HG03432 (cell line): ENCODE measurements around the gene APOBEC4.

Source experiments
- ATAC-seq: cut with Tn5 transposase; IDR thresholded peaks from one replicate; pipeline ENCODE4 v1.9.1; 2021; ENCODE audit warnings: mild to moderate bottlenecking, moderate library complexity; ENCODE audit not compliant: unreplicated experiment

The APOBEC4 gene

GRCh38 chr1:183675381-183675780 lies 22.3 kb upstream of the APOBEC4 start:
- ATAC-seq: no peak

- no peak for ATAC-seq
Observed at GRCh38 chr1:183674886-183675285, 21.8 kb upstream of the APOBEC4 start.

GRCh38 chr1:183674339-183674738 lies 21.2 kb upstream of the APOBEC4 start:
- ATAC-seq: no peak

- ATAC-seq: no peak
Observed at GRCh38 chr1:183673605-183674323, 20.6 kb upstream of the APOBEC4 start.

GRCh38 chr1:183670169-183670568 lies 17.1 kb upstream of the APOBEC4 start:
- ATAC-seq: no peak

- no peak for ATAC-seq
Observed at GRCh38 chr1:183656355-183656754, 3.2 kb upstream of the APOBEC4 start.

GRCh38 chr1:183655562-183656075 lies 2.5 kb upstream of the APOBEC4 start:
- ATAC-seq: peak; percentile 62

- no peak for ATAC-seq
Observed at GRCh38 chr1:183654706-183655105, 1.6 kb upstream of the APOBEC4 start.

- no peak for ATAC-seq
Observed at GRCh38 chr1:183653876-183654451, 848 bp upstream of the APOBEC4 start.

GRCh38 chr1:183653462-183653794 lies 312 bp upstream of the APOBEC4 start:
- ATAC-seq: no peak

GRCh38 chr1:183652107-183652506 lies 1.0 kb downstream of the APOBEC4 start:
- peak; percentile 40 for ATAC-seq

GRCh38 chr1:183651612-183652011 lies 1.5 kb downstream of the APOBEC4 start:
- no peak for ATAC-seq

GRCh38 chr1:183648042-183648441 lies 5.1 kb downstream of the APOBEC4 start:
- no peak for ATAC-seq

GRCh38 chr1:183646776-183647175 lies 6.3 kb downstream of the APOBEC4 start:
- ATAC-seq: no peak

GRCh38 chr1:183645531-183645930 lies 7.6 kb downstream of the APOBEC4 start:
- no peak for ATAC-seq

GRCh38 chr1:183642166-183642565 lies 10.9 kb downstream of the APOBEC4 start:
- no peak for ATAC-seq

GRCh38 chr1:183640193-183640592 lies 12.9 kb downstream of the APOBEC4 start:
- no peak for ATAC-seq

- ATAC-seq: no peak
Observed at GRCh38 chr1:183638649-183639387, 14.3 kb downstream of the APOBEC4 start.

- no peak for ATAC-seq
Observed at GRCh38 chr1:183636783-183637182, 16.3 kb downstream of the APOBEC4 start.

GRCh38 chr1:183636334-183636682 lies 16.8 kb downstream of the APOBEC4 start:
- ATAC-seq: no peak

GRCh38 chr1:183635606-183636333 lies 17.3 kb downstream of the APOBEC4 start, which contains the start of gene ARPC5:
TSS of gene ARPC5 (minus strand) at chr1:183635783. CDS start at chr1:183635659, 124 bp downstream.
- ATAC-seq: peak; percentile 90
